NOMO-1 treated with DMSO at 0.1 percent for 48 hours (cell line): ENCODE measurements around the gene FKBP15.
"Not testable (repeated sequence)": the region's sequence is repeated elsewhere in the genome, so short reads cannot be mapped to it uniquely, and the experiment has no call there.

Experiments
- DNase-seq: peaks from one replicate; lab custom pipeline; 2025; ENCODE audit not compliant: unreplicated experiment; lab: John Stamatoyannopoulos, UW

The FKBP15 gene

DNA sequence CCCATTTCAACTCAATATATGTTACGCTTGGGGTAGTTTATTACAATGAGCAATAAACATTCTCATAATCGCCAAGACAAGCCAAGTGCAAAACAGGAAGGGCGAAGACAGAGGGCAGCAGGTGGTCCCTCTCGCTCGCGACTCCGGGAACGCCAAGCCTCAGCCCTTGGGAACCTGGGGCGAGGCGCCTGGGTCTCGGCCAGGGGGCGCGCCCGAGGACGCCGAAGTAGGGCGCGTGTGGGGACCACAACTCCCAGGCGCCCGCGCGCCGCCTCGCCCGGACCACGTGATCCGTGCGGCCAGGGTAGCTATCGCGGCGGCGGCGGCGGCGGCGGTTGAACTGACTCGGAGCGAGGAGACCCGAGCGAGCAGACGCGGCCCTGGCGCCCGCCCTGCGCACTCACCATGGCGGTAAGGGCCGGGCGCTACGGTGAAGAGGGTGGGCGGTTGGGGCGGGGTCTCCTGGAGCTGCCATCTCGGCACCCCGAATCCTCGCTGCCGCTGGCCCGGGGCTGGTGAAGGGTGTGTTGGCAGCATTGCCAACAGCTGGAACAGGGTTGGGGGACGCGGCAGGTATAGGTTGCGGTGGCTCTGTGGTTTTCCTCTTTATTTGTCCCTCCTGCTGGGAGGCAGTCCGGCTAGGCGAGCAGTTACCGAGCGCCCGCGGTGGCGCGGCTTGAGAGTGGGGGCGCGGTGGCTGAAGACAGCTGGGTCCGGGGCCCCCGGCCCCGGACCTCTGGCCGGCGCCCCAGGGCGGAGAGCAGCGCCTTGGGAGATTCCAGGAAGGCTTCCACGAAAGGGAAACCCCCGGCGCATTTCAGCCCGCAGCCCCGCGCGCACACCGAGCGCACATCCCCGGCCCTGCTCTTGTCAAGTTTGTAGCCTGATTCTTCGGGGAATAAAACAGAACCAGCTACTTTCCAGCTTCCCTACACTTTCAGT is 70.1 kb downstream of the FKBP15 start, which contains the start of gene SLC31A2:
Gene SLC31A2 (plus strand): TSS at position 338 of the 942 bp plus-strand sequence. CDS start 68 bp downstream, at position 406.
- DNase-seq: peak; percentile 66

GRCh38 chr9:113149561-113149960 is 71.5 kb downstream of the FKBP15 start:
- DNase-seq: not testable (repeated sequence)

GRCh38 chr9:113148781-113149510 is 72.1 kb downstream of the FKBP15 start:
- DNase-seq: peak; percentile 41

- no peak for DNase-seq
These were observed 72.7 kb downstream of the FKBP15 start for GRCh38 chr9:113148372-113148705.

GRCh38 chr9:113143432-113144227 is 77.4 kb downstream of the FKBP15 start:
- DNase-seq: no peak

GRCh38 chr9:113140896-113141295 is 80.2 kb downstream of the FKBP15 start:
- not testable (repeated sequence) for DNase-seq

DNA sequence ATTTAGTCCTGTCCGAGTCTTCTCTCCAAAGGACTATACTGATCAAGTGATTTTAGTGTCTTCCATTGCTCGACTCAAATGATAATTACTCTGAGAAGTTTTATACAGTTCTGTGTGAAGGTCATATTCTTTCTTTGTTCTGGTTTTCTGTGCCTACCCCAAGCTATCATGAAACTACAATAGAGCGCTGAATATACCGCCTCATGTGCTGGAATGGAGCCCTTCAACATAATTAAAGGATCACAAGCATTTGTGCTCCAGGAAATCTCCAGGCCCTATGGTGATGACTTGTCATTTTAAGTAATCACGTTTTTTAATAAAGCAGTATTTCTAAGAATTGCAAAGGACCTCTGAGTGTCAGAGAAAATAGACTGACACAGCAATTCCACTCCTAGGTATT is 81.1 kb downstream of the FKBP15 start:
- no peak for DNase-seq

- no peak for DNase-seq
These were observed 81.8 kb downstream of the FKBP15 start for GRCh38 chr9:113139225-113139829.

DNA sequence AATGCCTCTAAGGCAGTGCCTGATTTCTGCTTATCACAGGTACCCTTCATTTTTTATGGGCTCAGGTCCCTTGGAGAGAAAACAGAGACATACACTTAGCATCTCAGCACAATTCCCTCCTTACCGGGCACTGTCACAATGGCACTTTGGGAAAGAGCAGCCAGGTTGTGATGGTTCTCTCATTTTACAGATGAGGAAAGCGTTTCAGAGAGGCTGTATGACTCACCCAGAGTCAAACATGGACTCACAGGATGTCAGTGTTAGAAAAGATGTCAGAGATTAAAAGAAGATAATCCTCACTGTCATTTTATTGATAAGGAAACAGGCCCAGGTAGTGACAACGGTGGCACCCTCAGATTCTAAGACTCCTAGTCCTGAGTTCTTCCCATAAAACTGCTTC is 82.3 kb downstream of the FKBP15 start:
- DNase-seq: no peak

GRCh38 chr9:113137196-113138168 is 83.6 kb downstream of the FKBP15 start:
- DNase-seq: no peak

- peak; percentile 36 for DNase-seq
These were observed 89.4 kb downstream of the FKBP15 start for GRCh38 chr9:113131689-113132151.

DNA sequence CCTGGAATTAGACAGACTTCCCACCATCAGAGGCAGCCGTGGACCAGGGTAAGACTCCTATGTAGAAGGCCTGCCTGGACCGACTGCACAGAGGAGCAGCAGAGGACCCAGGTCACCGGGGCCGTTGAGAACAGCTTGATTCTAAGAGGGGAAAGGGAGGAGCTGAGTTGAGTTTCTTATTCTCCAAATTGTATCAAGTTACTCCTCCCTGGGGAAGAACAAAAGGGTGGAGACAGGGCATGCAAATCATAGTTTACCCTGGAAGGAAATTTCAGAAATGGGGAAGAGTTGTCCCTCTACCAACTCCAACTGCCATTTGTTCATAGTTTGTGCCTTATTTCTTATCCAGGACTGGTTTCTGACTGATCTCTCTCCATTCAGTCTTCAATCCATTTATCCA is 91.2 kb downstream of the FKBP15 start:
- DNase-seq: no peak

DNA sequence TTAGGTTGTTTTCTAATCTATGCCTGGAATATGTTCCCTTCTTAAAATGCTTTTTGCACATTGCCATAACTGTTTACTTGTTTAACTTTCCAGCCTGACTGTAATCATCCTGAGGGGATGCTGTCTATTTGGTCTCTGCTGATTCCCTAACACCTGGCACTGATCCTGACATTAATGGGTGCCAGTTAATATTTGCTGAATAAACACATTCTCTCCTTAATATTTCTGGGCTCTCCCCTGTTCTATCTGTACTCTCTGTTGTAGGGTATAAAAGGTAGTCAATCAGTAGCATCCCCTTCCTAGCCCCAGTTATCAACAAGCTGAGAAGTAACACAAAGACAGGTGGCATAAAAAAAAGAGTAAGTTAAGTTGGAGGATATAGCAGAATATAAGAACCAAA is 91.6 kb downstream of the FKBP15 start:
- no peak for DNase-seq

DNA sequence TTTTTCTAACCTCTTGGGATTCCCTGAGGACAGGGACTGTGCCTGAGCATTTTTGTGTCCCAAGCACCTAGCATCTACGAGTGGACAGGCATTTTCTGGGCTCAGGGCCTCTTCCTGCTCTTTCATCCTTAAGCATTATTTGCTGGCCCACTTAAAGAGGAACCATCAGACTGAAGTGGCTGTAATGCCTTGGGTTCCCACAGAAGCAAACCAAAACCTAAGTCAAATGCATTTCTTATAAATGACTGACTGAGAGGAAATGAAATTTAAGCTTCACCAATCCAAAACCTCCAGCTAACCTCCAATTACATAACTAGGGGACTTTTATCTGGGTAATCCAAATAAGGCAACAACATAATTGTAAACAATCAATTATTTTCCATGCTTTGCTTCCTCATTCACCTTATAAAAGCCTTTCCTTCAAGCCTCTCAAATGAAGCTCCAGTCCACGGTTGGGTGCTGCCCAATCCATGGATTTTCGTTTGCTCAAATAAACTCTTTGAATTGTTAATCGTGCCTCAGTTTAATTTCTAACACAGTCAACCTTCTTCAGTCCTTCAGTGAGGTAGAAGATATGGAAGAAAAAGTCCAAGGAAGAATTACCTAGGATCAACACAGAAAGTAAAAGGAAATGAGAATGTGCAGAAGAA is 95.6 kb downstream of the FKBP15 start:
- DNase-seq: peak; percentile 28

DNA sequence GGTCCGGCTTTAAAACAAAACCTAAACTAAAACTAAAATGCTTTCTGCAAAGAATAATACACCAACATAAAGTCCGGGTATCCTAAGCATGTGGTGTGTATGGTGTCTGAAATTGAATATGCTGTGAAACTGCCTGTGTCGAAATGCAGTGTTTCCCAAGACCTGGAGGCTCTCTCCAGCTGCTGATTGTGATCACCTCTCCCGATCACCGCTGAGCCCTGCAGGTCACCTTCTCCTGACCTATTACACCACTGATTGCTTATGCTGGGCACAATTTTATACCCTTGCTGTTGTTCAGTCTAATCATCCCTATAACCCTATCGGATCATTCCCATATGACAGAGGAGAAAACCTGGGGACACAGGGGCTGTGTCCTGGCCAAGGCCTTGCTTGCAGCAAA is 102.2 kb downstream of the FKBP15 start:
- not testable (repeated sequence) for DNase-seq
